Inferior parietal cortex (tissue), 1 donor: ENCODE measurements around the gene ALKBH4.
"Not testable (repeated sequence)": the region's sequence is repeated elsewhere in the genome, so short reads cannot be mapped to it uniquely, and the experiment has no call there.

Experiments
- DNase-seq: peaks from one replicate; pipeline ENCODE4 v3.0.0-alpha.2; 2016; ENCODE audit errors: extremely low spot score

ALKBH4 gene

DNA sequence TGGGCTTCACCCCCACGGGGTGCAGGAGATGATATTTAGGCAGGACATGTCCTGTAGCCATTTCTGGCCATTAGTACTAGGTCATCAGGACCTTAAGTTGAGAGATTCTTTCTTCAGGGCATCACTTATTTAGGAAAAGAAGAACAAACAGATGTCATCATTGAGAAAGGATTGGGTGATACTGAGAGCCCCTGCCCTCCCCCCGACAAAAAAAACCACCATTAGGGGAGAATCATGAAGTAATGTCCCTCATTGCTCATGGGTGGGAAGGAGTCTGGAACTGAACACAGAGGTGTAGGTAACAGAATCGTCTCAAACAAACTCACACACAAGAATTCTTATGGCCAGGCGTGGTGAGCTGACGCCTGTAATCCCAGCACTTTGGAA, 37.7 kb downstream of the ALKBH4 start:
- no peak for DNase-seq

DNA sequence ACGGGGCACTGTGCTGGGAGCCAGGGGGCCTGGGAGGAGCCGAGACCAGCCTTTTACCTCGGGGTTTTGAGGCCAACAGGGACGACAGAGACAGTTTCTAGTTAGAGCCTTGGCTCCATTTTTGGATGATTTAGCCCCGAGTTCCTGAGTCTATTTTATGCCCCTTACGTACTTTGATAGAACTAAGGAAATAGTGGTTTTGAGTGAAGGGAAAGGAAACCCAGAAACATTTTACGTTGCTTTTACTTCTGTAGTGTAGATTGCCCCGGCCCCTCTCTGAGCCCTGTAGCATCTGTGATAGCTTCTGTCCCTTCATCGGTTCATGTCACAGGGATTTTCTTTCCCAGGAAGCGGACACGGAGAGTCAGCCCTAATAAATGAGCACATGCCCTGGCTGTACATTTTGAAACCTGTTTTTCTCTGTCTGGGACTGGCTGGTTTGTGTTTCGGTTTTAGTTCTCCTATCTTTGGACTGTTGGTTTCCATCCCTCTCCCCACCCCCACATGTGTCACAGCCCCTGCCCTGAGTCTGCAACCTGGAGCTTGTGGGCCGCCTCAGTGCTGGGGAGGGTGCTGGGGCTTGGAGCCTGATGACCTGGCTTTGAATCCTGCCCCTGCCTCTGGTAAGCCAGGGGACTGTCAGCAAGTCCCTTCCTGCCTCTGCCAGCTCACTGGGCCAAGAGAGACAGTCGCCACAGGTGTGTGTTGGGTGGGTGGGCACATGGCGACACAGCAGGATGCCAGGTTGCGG, 38.2 kb downstream of the ALKBH4 start:
- no peak for DNase-seq

DNA sequence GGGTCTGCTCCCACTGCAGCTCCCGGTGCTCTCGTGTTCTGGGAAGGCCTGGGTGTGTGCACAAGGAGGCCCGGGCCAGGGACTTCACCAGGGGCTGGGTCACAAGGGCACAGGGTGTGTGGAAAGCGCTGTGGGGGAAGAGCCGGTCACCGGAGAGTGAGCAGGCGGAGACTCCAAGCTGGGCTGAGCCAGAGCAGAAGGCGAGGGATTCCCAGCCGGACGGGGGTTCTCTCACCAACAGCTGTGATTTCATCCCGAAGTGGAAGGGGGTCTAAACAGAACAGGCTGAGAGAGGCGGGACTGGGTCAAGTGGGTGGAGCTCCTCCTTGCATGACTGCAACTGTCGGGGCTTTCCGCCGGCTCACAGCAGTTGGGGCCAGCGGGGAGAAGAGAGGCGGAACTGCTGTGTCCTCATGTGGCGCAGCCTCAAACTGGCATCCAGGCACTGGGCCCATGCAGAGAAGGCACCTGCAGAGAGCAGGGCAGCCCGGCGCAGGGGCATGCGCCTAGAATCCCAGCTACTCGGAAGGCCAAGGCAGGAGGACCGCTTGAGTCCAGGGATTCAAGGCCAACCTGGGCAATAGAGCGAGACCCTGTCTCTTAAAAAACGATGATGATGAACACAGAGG, 38.9 kb downstream of the ALKBH4 start:
- DNase-seq: no peak

DNA sequence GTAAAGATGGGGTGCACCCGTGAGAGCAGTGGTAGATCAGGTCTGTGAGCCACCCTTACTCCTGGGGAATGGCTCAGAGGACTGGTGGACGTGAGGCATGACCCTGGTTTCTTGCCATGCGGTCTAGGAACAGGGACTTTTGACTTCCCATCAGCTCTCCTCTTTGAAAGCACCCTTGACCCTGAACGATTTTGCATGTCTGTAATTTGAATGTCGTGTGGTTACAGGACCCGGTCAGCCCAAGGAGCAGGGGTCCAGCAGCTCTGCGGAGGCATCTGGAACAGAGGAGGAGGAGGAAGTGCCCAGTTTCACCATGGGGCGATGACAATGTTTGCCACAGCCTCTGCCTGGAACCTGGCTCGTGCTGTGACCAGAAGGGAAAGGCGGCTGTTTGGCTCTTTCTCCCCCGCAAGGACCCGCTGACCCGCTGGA, 39.9 kb downstream of the ALKBH4 start:
- no peak for DNase-seq

DNA sequence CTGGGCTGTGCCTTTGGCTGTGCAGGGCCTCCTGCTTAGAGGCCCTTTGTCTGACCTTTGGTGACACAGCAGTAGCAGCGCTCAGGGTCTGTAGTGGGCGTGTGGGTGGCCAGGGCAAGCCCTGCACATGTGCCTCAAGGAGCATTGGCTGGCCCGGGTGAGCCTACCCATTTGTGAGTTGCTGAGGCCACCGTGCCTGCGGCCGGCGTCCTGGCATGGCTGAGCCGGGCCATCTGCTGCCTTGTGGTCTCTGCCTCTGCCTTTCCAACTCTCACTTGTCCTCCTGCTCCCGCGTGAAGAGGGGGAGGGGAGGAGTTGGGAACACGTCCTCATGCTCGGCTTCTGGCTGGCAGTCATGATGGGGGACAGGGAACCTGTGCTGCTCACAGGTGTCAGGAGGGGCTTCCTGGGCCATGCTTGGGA, 40.5 kb downstream of the ALKBH4 start:
- DNase-seq: no peak

DNA sequence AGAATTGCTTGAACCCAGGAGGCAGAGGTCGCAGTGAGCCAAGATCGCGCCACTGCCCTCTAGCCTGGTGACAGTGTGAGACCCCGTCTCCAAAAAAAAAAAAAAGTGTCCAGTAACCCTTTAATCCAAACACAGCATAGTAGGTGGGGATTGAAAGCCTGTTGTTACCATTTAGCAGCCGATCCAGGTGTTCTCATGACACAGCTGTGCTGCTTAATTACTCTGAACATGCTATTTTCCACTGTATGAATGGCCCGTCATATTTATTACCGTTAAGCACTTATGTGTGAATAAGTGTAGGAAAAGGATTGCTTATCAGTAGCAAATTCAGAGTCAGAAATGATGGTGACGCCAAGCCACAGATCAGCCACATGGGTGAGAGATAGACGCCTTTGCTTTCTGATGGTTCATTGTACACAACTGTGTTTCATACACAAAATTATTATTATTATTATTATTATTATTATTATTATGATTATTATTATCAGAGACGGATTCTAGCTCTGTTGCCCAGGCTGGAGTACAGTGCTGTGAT, 42.9 kb downstream of the ALKBH4 start:
- DNase-seq: no peak

DNA sequence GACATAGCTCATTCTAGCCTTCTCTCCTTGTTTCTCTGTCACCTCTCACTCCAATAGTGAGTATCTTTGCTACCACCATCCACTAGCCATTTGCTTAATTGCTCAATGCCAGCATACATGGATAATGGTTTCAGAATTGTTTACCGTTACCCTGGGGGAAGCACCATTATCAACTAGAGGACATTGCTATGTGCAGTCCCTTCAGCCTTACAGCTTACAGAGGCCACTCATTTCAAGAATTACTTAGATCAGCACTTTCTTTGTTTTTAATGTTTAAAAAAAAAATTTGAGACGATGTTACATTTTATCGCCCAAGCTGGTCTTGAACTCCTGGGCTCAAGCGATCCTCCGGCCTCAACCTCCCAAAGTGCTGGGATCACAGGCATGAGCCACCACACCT, 46.1 kb downstream of the ALKBH4 start:
- DNase-seq: no peak

DNA sequence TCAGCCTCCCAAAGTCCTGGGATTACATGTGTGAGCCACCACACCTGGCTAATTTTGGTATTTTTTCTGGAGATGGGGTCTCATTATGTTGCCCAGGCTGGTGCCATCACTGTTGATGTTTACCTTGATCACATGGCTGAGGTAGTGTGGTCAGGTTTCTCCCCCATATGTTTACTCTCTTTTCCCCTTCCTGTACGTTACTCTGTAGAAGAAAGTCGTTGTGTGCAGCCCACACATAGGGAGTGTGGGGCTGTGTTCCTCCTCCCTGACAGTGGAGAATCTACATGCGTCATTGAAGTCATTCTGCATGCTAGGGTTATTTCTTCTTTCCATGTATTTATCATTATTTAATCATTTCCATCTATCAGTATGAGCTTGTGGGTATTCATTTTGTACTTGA, 47.6 kb downstream of the ALKBH4 start:
- no peak for DNase-seq

DNA sequence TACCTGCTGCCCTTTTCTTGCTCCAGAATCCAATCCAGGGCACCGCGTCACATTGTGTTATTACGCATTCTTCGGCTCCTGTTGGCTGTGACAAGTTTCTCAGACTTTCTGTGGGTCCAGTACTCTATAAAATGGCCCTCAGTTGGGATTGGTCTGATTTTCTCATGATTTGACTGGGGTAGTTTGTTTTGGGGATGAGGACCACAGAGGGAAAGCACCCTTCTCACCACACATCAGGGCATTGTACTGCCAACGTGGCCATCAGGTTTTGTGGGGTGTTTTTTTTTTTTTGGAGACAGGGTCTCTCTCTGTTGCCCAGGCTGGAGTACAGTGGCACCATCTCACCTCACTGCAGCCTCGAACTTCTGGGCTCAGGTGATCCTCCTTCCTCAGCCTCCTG, 48.3 kb downstream of the ALKBH4 start:
- no peak for DNase-seq

DNA sequence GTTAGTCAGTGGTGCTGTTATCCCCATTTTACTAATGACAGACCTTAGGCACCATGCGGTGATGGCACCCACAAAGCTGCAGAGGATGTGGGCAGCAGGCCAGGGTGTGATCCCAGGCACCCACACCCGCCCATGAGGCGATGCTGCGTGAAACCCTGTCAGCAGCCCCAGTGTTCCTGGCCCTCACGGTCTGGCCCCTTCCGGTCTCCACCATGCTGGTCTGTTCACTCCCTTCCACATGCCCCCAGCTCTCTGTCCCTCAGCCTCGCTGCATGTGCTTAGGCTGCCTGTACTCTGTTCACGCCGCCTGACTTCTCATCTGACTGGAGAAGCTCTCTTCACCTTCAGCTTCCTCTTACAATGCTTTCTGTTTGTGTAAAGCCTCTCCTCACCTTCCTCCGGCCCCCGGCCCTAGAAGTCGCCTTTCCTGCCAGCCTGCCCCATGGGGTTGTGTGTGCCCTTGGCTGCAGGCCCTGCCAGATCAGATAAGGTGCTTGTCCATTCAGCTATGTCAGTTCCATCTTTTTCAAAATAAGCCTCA, 48.9 kb downstream of the ALKBH4 start:
- DNase-seq: no peak

DNA sequence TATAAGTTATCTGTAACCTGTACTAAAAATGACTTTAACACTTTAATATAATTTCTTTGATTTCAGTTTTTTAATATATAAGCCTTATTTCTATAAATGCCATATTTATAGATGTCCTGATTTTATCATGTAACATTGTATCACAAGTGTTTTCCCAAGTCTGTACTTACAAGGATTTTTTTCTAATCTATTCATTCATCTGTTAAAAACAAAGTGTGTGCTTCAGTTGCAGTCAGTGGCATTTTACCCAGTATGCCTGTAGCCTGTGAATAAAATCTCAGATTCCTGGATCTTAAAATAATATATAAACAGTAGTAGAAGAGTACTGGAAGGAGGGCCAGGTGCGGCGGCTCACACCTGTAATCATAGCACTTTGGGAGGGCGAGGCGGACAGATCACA, 51.1 kb downstream of the ALKBH4 start:
- no peak for DNase-seq

DNA sequence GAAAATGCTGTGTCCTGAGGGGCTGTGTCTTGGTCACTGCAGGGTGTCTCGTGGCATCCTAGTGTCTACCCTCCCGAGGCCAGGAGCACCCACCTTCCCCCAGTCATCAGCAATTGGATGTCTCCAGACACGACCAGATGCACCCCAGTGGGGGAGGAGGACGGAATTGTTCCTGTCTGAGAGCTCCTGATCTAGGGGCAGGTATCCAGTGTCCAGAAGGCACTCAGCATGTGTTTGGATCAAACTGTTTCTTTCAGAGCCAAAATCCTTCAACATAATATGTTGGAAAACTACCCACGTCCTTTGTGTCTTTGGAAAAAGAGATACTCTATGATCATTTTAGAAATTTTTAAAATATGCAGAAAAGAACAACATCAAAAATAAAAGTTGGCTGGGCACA, 51.6 kb downstream of the ALKBH4 start:
- peak; percentile 43 for DNase-seq

DNA sequence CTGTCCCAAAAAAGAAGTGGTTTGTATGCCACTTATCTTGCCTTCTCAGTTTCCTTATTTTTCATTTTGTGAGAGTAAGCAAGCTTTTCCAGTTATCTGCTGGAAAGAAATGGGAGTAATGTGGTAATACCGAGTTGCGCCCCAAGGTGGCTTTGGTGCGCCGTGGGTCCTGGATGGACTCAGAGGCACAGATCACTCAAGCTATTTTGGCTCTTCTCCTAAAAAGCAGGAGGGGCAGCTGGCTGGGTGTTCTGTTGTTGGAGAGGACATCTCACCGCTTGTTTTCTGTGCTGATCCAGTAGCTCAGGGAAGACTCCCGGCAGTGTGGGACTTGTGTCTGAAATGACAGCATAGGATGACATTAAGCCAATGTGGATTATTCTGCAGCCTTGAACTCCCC, 52.1 kb downstream of the ALKBH4 start:
- DNase-seq: peak; percentile 59

DNA sequence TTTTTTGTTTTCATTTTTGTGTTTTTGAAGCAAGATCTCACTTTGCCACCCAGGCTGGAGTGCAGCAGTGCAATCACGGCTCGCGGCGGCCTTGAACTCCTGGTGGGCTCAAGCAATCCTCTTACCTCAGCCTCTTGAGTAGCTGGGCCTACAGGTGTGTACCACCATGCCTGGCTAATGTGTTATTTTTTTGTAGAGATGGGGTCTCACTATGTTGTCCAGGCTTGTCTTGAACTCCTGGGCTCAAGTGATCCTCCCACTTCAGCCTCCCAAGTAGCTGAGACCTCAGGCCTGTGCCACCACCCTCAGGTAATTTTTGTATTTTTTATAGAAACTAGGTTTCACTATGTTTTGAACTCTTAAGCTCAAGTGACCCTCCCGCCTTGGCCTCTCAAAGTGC, 53.7 kb downstream of the ALKBH4 start:
- DNase-seq: no peak

DNA sequence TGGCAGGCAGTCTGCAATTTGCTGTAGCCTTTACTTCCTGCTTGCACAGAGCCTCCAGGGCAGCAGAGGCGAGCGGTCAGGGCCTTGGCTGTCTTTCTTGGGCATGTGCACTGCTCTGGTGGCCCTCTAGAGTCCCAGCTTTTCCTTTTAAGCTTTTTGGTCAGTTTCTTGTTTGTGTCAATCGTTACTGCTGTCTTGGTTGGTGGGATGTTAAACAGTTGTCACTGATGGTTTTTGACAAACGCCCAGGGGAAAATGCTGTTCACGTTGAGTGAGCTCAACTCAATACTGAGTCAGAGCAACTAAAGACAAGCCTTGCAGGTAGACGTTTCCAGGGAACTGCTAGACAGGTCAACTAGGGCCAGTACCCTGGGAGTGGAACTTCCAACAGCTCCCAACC, 54.5 kb downstream of the ALKBH4 start:
- DNase-seq: no peak

DNA sequence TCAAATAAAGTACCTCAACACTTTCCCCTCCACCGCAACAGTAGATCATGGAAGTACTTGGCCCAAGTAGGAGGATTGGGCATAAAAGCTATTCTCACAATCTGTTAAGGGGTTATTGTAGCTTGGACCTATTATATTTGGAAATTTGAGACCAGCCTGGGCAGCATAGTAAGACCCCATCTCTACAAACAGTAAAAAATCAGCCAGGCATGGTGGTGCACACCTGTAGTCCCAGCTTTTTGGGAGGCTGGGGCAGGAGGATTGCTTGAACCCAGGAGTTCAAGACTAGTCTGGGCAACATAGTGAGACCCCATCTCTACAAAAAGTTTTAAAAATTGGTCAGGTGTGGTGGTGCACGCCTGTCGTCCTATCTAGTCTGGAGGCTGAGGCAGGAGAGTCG, 55.3 kb downstream of the ALKBH4 start:
- DNase-seq: no peak

DNA sequence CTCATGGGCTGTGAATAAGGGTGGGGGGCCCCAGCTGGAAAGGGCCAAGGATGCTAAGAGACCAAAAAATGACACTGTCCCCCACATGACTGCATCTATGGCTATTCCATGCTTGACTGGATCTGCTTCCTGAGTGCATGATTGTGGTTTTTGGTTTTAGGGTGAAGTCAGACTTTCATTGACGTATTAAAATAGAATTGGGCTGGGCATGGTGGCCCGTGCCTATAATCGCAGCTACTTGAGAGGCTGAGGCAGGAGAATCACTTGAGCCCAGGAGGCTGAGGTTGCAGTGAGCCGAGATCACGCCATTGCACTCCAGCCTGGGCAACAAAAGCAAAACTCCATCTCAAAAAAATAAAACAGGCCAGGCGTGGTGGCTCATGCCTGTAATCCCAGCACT, 56.1 kb downstream of the ALKBH4 start:
- not testable (repeated sequence) for DNase-seq

DNA sequence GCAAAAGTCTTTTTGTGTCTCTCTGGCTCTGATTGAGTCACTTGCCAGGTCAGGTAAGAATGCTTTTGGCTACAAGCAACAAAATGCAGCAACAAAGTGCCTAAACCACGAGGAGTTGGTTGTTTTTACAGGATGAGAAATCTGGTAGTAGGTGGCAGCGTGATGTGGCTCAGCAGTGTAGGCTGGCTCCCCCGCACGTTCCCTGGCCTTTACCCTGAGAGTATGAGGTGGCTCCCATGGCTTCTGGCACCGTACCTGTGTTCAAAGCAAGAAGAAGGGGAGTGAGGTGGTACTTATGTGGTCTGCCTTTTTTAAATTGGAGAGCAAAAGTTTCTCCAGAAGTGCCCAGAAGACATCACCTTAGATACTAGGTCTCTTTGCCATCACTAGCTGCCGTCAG, 56.8 kb downstream of the ALKBH4 start:
- no peak for DNase-seq
